IMR-90 (cell line): Measurements from ENCODE around the gene CCSER1. TPM values are rescaled to one million over a fixed set of nuclear protein-coding genes. Genes with fewer than 3 reads are reported as not detected.

Experiments
- ATAC-seq: fragments of 200-7000 bp; cut with Tn5 transposase; 2 replicates; pipeline ENCODE4 v1.9.1; 2020; ENCODE audit warnings: low read depth, mild to moderate bottlenecking, moderate library complexity
- BruUV-seq: library from RNA; stranded (reverse); fragments of 400-500 nt; replicated peaks from 2 replicates; lab custom pipeline; 2021; lab: Mats Ljungman, UMichigan
- CTCF ChIA-PET: fragments of 300-600 bp; formaldehyde crosslinking; extraction: SDS; loops from one replicate; lab custom pipeline; 2021; ENCODE audit warnings: antibody characterized with exemption; lab: Yijun Ruan, JAX
- POLR2A ChIA-PET: fragments of 300-600 bp; sonication (Branson Sonifier 250); formaldehyde crosslinking; loops from one replicate; lab custom pipeline; 2022; ENCODE audit warnings: antibody characterized with exemption; ENCODE audit not compliant: unreplicated experiment; lab: Charles Lee
- DNase-seq: peaks from one replicate; pipeline ENCODE4 v3.0.0; 2013
- H2AFZ ChIP-seq: replicated peaks from 2 replicates; pipeline ENCODE3; 2013; ENCODE audit warnings: low read length, mild to moderate bottlenecking; ENCODE audit not compliant: poor library complexity
- H2AK5ac ChIP-seq: 2 replicates; pipeline ENCODE4 v1.6.1; 2013; ENCODE audit warnings: low read depth, low read length, inconsistent platforms
- H2AK9ac ChIP-seq: replicated peaks from 2 replicates; pipeline ENCODE3; 2013; ENCODE audit warnings: mild to moderate bottlenecking, low read depth, low read length, moderate library complexity; ENCODE audit not compliant: poor library complexity
- H2BK120ac ChIP-seq: 2 replicates; pipeline ENCODE4 v1.6.1; 2013; ENCODE audit warnings: low read depth, low read length, inconsistent platforms
- H2BK15ac ChIP-seq: 3 replicates; pipeline ENCODE4 v1.6.1; 2013; ENCODE audit warnings: low read depth, low read length, inconsistent platforms
- H2BK20ac ChIP-seq: 2 replicates; pipeline ENCODE4 v1.6.1; 2013; ENCODE audit warnings: low read depth, mild to moderate bottlenecking, inconsistent platforms, low read length, moderate library complexity
- H2BK5ac ChIP-seq: 2 replicates; pipeline ENCODE4 v1.6.1; 2013; ENCODE audit warnings: mild to moderate bottlenecking, low read depth, low read length, inconsistent platforms; ENCODE audit not compliant: poor library complexity, severe bottlenecking
- H3K14ac ChIP-seq: replicated peaks from 2 replicates; pipeline ENCODE4 v1.6.1; 2013; ENCODE audit warnings: low read depth, low read length, inconsistent platforms
- H3K18ac ChIP-seq: 2 replicates; pipeline ENCODE4 v1.6.1; 2013; ENCODE audit warnings: low read depth, low read length, control low read depth
- H3K23ac ChIP-seq: 2 replicates; pipeline ENCODE4 v1.6.1; 2013; ENCODE audit warnings: low read depth, low read length, inconsistent platforms
- H3K27ac ChIP-seq: 2 replicates; pipeline ENCODE4 v1.5.1; 2013; ENCODE audit warnings: mild to moderate bottlenecking, control low read depth, low read length; ENCODE audit not compliant: insufficient read depth
- H3K27me3 ChIP-seq: 2 replicates; pipeline ENCODE4 v1.6.1; 2013; ENCODE audit warnings: low read length; ENCODE audit not compliant: control insufficient read depth, insufficient read depth
- H3K36me3 ChIP-seq: 2 replicates; pipeline ENCODE4 v1.6.1; 2013; ENCODE audit warnings: low read length, mixed read lengths; ENCODE audit not compliant: control insufficient read depth, insufficient read depth
- H3K4ac ChIP-seq: 2 replicates; pipeline ENCODE4 v1.6.1; 2013; ENCODE audit warnings: low read depth, low read length, inconsistent platforms
- H3K4me1 ChIP-seq: 2 replicates; pipeline ENCODE4 v1.6.1; 2013; ENCODE audit warnings: low read length, mixed read lengths; ENCODE audit not compliant: control insufficient read depth, insufficient read depth
- H3K4me2 ChIP-seq: 2 replicates; pipeline ENCODE4 v1.6.1; 2013; ENCODE audit warnings: low read depth, mild to moderate bottlenecking, control low read depth, low read length, moderate library complexity
- H3K4me3 ChIP-seq: 2 replicates; pipeline ENCODE4 v1.5.1; 2013; ENCODE audit warnings: low read depth, mild to moderate bottlenecking, control low read depth, low read length, moderate library complexity; ENCODE audit not compliant: insufficient read depth
- H3K56ac ChIP-seq: 2 replicates; pipeline ENCODE4 v1.6.1; 2013; ENCODE audit warnings: low read length, inconsistent platforms; ENCODE audit not compliant: insufficient read depth; ENCODE audit errors: extremely low read depth
- H3K79me1 ChIP-seq, 2 experiments: 2 replicates each; pipeline ENCODE4 v1.6.1; 2013; ENCODE audit warnings: low read length in 2 of 2, inconsistent platforms in 1 of 2, low read depth in 1 of 2
- H3K9ac ChIP-seq: 2 replicates; pipeline ENCODE4 v1.6.1; 2013; ENCODE audit warnings: low read depth, low read length, control low read depth
- H3K9me1 ChIP-seq: 2 replicates; pipeline ENCODE4 v1.6.1; 2013; ENCODE audit warnings: low read length, inconsistent platforms; ENCODE audit not compliant: insufficient read depth
- H3K9me3 ChIP-seq: 2 replicates; pipeline ENCODE4 v1.6.1; 2013; ENCODE audit warnings: low read length; ENCODE audit not compliant: control insufficient read depth, insufficient read depth
- H4K20me1 ChIP-seq: 2 replicates; pipeline ENCODE4 v1.6.1; 2013; ENCODE audit warnings: low read length, inconsistent platforms; ENCODE audit not compliant: insufficient read depth
- H4K5ac ChIP-seq: 2 replicates; pipeline ENCODE4 v1.6.1; 2013; ENCODE audit warnings: mild to moderate bottlenecking, low read depth, low read length, control low read depth
- H4K8ac ChIP-seq, 2 experiments: 2 replicates each; pipeline ENCODE4 v1.6.1; 2013; ENCODE audit warnings: low read depth in 2 of 2, low read length in 2 of 2, control low read depth in 1 of 2, inconsistent platforms in 1 of 2
- H4K91ac ChIP-seq: 2 replicates; pipeline ENCODE4 v1.6.1; 2013; ENCODE audit warnings: low read depth, low read length, inconsistent platforms; ENCODE audit not compliant: insufficient read depth
- CHD1 ChIP-seq: IDR thresholded peaks from 2 replicates; pipeline ENCODE4 v1.6.1; 2012; ENCODE audit warnings: low read depth, low read length, improper control_type of control experiment
- POLR2A ChIP-seq: IDR thresholded peaks from 2 replicates; pipeline ENCODE4 v1.6.1; 2012; ENCODE audit warnings: mild to moderate bottlenecking, low read depth, low read length
- SMC3 ChIP-seq: fragments of 150-350 bp; IDR thresholded peaks from 2 replicates; pipeline ENCODE4 v1.6.1; 2016; ENCODE audit warnings: low read depth, mild to moderate bottlenecking, antibody characterized with exemption, low read length, moderate library complexity
- USF2 ChIP-seq: fragments of 150-350 bp; IDR thresholded peaks from 2 replicates; pipeline ENCODE4 v1.6.1; 2017; ENCODE audit warnings: mild to moderate bottlenecking, antibody characterized with exemption, low read length, low read depth
- dilution Hi-C: fragments of 300-500 bp; cut with HindIII; formaldehyde crosslinking; loops from one replicate; pipeline ENCODE4 v1.14.3; 2018; ENCODE audit warnings: low sequenced_read_pairs; ENCODE audit not compliant: unreplicated experiment
- in situ Hi-C: fragments of 300-500 bp; cut with MboI; formaldehyde crosslinking; loops from 3 replicates; pipeline ENCODE4 v1.14.3; 2019; ENCODE audit warnings: low sequenced_read_pairs, inconsistent platforms, mixed read lengths
- intact Hi-C: fragments of 100-400 bp; cut with micrococcal nuclease; formaldehyde crosslinking; loops from 2 replicates; pipeline ENCODE4 v1.10.0; 2022
- polyA plus RNA-seq, 3 experiments: library from polyadenylated mRNA; depleted of rRNA; stranded (reverse); fragments of >200 nt; gene quantifications; 2 replicates each; pipeline ENCODE4 v1.2.3, GENCODE V29; 2012; ENCODE audit warnings: low replicate concordance in 1 of 3
- total RNA-seq: library from RNA; depleted of rRNA; stranded (reverse); fragments of >200 nt; gene quantifications from 2 replicates; pipeline ENCODE4 v1.2.3, GENCODE V29; 2012

CCSER1 gene
- total and polyA plus RNA-seq, 2 of the 4 experiments (the other 2 are of a cell fraction): not detected

GRCh38 chr4:91577864-91578263, 1450.7 kb downstream of the CCSER1 start:
- Histone ChIP-seq H3K9me1 (no peaks in the 10 kb centered on the region), H3K14ac (no peak overlapping the region), H3K4me2 (no peak overlapping the region), H2BK120ac (no peak overlapping the region), H2BK5ac (no peak overlapping the region), H4K5ac (no peak overlapping the region), H2AK9ac (no peak overlapping the region), H3K36me3 (no peaks in the 10 kb centered on the region), H3K4me1 (no peaks in the 10 kb centered on the region), H2BK20ac (no peak overlapping the region), H4K20me1 (no peaks in the 10 kb centered on the region), H3K56ac (no peak overlapping the region), H3K27me3 (no peaks in the 10 kb centered on the region), H3K9ac (no peak overlapping the region), H2BK15ac (no peak overlapping the region), H3K4ac (no peak overlapping the region), H2AFZ (no peak overlapping the region), H3K9me3 (peaks cover 7% of the 10 kb centered on the region; the same call in 1 of the 2 replicates), H3K23ac (no peak overlapping the region), H3K18ac (no peak overlapping the region), H3K27ac (no peak overlapping the region), H4K8ac (no peak overlapping the region), H4K91ac (no peak overlapping the region), H2AK5ac (no peak overlapping the region), H3K4me3 (no peak overlapping the region), H3K79me1 (no peaks in the 10 kb centered on the region)
- in situ Hi-C loops: no loop called here
- no peak for DNase-seq
- no peak for ATAC-seq
- BruUV-seq: no TSS peak
- CTCF ChIA-PET: no interaction called here
- POLR2A ChIA-PET: no interaction called here
- dilution Hi-C loops: no loop called here
- TF ChIP-seq SMC3: no peak
- no peak for TF ChIP-seq CHD1
- TF ChIP-seq POLR2A: no peak
- TF ChIP-seq USF2: no peak
- intact Hi-C loops: no loop called here
